ENCODE data around the gene HLA-E. TPM values are rescaled to one million over a fixed set of nuclear protein-coding genes. Genes with fewer than 3 reads are reported as not detected.
"Not testable (repeated sequence)": the region's sequence is repeated elsewhere in the genome, so short reads cannot be mapped to it uniquely, and the experiment has no call there.

HLA-E gene
- total and polyA plus RNA-seq, 5 donors from 2014 or later, result 1,662 to 2,677 (median 2,442) TPM

- Histone ChIP-seq H3K9me3 (ENCODE audit: control insufficient read depth in 2 of 2, low read length in 2 of 2) (no peaks in the 10 kb centered on the region), H3K36me3 (ENCODE audit: control insufficient read depth, insufficient read depth, low read length) (no peaks in the 10 kb centered on the region), H3K4me3 (ENCODE audit: low read depth, low read length) (no peak overlapping the region), H3K4me1 (ENCODE audit: control insufficient read depth, insufficient read depth, low read length, poor library complexity, severe bottlenecking) (peaks cover 60% of the 10 kb centered on the region), H3K27me3 (ENCODE audit: control insufficient read depth, insufficient read depth, low read length) (no peaks in the 10 kb centered on the region), H3K27ac (ENCODE audit: insufficient read depth, low read length, poor library complexity, severe bottlenecking) (no peak overlapping the region)
- Mint-ChIP-seq H3K27me3 (peaks cover 6% of the 10 kb centered on the region), H3K27ac (no peak overlapping the region), H3K36me3 (no peaks in the 10 kb centered on the region), H3K9me3 (peaks cover 0 to 5% (median 3%) of the 10 kb centered on the region in 7 donors), H3K4me1 (peaks cover 25 to 84% (median 52%) of the 10 kb centered on the region in 4 donors), H3K4me3 (peak overlapping the region in 1 of 4 donors; percentile 61)
- DNase-seq (no peak), ATAC-seq (ENCODE audit: low read depth in 2 of 2) (no peak)
These were observed 24.1 kb downstream of the HLA-E start for GRCh38 chr6:30513451-30513850.

DNA sequence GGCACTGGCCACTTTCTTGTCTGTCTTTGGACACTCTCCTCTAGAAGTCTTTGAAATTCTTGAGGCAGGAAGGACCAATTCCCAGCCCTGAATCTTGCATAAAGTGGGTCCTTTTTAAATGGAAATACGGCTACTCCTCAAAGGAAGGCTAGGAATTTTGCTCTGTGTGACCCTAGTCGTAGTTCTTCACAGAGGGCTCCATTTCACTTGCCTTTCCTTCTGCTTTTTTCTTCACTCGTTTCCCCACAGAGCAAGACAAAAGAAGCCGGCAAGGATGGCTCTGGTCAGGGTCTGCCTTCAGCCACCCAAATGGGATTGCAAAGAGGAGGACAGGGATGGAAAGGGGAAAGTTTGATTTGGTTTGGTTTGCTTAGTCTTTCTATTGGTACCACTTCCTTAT is 25.8 kb downstream of the HLA-E start:
- Mint-ChIP-seq H3K4me3 (peak overlapping the region; percentile 53 to 92 (median 82)), H3K36me3 (no peaks in the 10 kb centered on the region), H3K27me3 (no peaks in the 10 kb centered on the region), H3K4me1 (peaks cover 16 to 84% (median 47%) of the 10 kb centered on the region in 4 donors), H3K27ac (peak overlapping the region; percentile 52 to 99 (median 98)), H3K9me3 (peaks cover 0 to 6% (median 0%) of the 10 kb centered on the region in 7 donors)
- DNase-seq (no peak), ATAC-seq (ENCODE audit: low read depth in 2 of 2) (no peak)
- H3K4me1 ChIP-seq (ENCODE audit: control insufficient read depth, insufficient read depth, low read length, poor library complexity, severe bottlenecking), result peaks cover 44% of the 10 kb centered on the region
- H3K36me3 ChIP-seq (ENCODE audit: control insufficient read depth, insufficient read depth, low read length), result no peaks in the 10 kb centered on the region
- peak overlapping the region; percentile 17 for H3K4me3 ChIP-seq (ENCODE audit: low read depth, low read length)
- H3K9me3 ChIP-seq (ENCODE audit: control insufficient read depth in 2 of 2, low read length in 2 of 2), result no peaks in the 10 kb centered on the region
- H3K27me3 ChIP-seq (ENCODE audit: control insufficient read depth, insufficient read depth, low read length), result no peaks in the 10 kb centered on the region
- H3K27ac ChIP-seq (ENCODE audit: insufficient read depth, low read length, poor library complexity, severe bottlenecking), result peak overlapping the region; percentile 97

DNA sequence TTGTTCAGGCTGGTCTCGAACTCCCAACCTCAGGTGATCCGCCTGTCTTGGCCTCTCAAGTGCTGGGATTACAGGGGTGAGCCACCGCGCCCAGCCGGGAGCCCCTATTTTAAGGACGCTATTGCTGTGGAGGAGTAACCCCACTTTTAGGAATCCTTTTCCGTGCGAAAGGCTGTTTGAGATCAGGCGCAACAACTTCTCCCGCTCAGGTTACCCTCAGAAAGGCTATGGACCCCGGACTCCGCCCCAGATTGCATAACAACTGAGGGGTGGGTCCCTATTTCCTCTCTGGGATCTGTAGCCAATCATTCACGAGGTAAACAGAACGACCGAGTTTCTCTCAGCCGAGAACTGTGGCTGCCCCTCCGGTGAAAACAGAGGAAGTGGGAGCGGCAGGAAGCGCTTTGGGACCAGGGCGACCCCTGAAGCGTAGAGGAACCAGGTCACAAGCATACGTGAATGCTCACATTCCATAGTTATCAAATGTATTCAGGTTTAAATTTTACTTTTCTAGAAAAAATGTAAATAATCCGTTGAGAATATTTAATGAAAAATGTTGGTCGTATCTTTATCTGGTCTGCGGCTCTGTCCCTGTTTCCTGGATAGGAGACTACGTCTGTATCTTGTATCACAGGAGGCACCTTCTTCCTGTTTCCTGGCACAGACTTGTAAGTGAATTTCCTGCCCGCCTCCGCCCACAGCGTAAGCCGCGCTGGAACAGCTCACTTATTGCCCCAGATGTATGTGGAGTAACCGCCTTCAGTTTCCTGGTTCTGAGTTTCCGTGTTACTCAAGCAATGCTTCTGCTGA is 26.8 kb downstream of the HLA-E start:
- Histone ChIP-seq H3K36me3 (ENCODE audit: control insufficient read depth, insufficient read depth, low read length) (no peaks in the 10 kb centered on the region), H3K4me3 (ENCODE audit: low read depth, low read length) (peak overlapping the region; percentile 80), H3K4me1 (ENCODE audit: control insufficient read depth, insufficient read depth, low read length, poor library complexity, severe bottlenecking) (peaks cover 34% of the 10 kb centered on the region), H3K27ac (ENCODE audit: insufficient read depth, low read length, poor library complexity, severe bottlenecking) (peak overlapping the region; percentile 97), H3K27me3 (ENCODE audit: control insufficient read depth, insufficient read depth, low read length) (no peaks in the 10 kb centered on the region), H3K9me3 (ENCODE audit: control insufficient read depth in 2 of 2, low read length in 2 of 2) (no peaks in the 10 kb centered on the region)
- Mint-ChIP-seq H3K4me1 (peaks cover 10 to 82% (median 40%) of the 10 kb centered on the region in 4 donors), H3K27ac (peak overlapping the region; percentile 98 to 99 (median 99)), H3K9me3 (peaks cover 0 to 6% (median 2%) of the 10 kb centered on the region in 7 donors), H3K27me3 (no peaks in the 10 kb centered on the region), H3K4me3 (peak overlapping the region; percentile 53 to 92 (median 82)), H3K36me3 (no peaks in the 10 kb centered on the region)
- ATAC-seq (ENCODE audit: low read depth in 2 of 2) (peak; percentile 88 to 93), DNase-seq (peak; percentile 84 to 98 (median 89))

GRCh38 chr6:30516754-30517076 is 27.4 kb downstream of the HLA-E start:
- not testable (repeated sequence) for H3K9me3 Mint-ChIP-seq; H3K36me3 Mint-ChIP-seq; DNase-seq; ATAC-seq (ENCODE audit: low read depth in 2 of 2); H3K27me3 Mint-ChIP-seq; H3K9me3 ChIP-seq (ENCODE audit: control insufficient read depth in 2 of 2, low read length in 2 of 2); H3K27me3 ChIP-seq (ENCODE audit: control insufficient read depth, insufficient read depth, low read length); H3K36me3 ChIP-seq (ENCODE audit: control insufficient read depth, insufficient read depth, low read length)
- peak overlapping the region; percentile 53 to 92 (median 82) for H3K4me3 Mint-ChIP-seq
- peak overlapping the region; percentile 98 to 99 (median 99) for H3K27ac Mint-ChIP-seq
- Histone ChIP-seq H3K4me1 (ENCODE audit: control insufficient read depth, insufficient read depth, low read length, poor library complexity, severe bottlenecking) (peaks cover 28% of the 10 kb centered on the region), H3K4me3 (ENCODE audit: low read depth, low read length) (peak overlapping the region; percentile 80), H3K27ac (ENCODE audit: insufficient read depth, low read length, poor library complexity, severe bottlenecking) (peak overlapping the region; percentile 97)
- H3K4me1 Mint-ChIP-seq, result peaks cover 5 to 82% (median 38%) of the 10 kb centered on the region in 4 donors

GRCh38 chr6:30517767-30518504 is 28.6 kb downstream of the HLA-E start:
- Mint-ChIP-seq H3K4me3 (peak overlapping the region; percentile 26 to 62 (median 44)), H3K4me1 (peaks cover 11 to 77% (median 38%) of the 10 kb centered on the region in 4 donors), H3K27ac (peak overlapping the region in 2 of 3 donors; percentile 71 to 81)
- DNase-seq; H3K9me3 Mint-ChIP-seq; H3K36me3 Mint-ChIP-seq; ATAC-seq (ENCODE audit: low read depth in 2 of 2); H3K36me3 ChIP-seq (ENCODE audit: control insufficient read depth, insufficient read depth, low read length); H3K27ac ChIP-seq (ENCODE audit: insufficient read depth, low read length, poor library complexity, severe bottlenecking); H3K9me3 ChIP-seq (ENCODE audit: control insufficient read depth in 2 of 2, low read length in 2 of 2); H3K27me3 ChIP-seq (ENCODE audit: control insufficient read depth, insufficient read depth, low read length); H3K4me3 ChIP-seq (ENCODE audit: low read depth, low read length); H3K27me3 Mint-ChIP-seq: not testable (repeated sequence)
- H3K4me1 ChIP-seq (ENCODE audit: control insufficient read depth, insufficient read depth, low read length, poor library complexity, severe bottlenecking), result peaks cover 20% of the 10 kb centered on the region

GRCh38 chr6:30518505-30519145 is 29.3 kb downstream of the HLA-E start:
- H3K4me1 ChIP-seq (ENCODE audit: control insufficient read depth, insufficient read depth, low read length, poor library complexity, severe bottlenecking), result peaks cover 20% of the 10 kb centered on the region
- H3K27ac Mint-ChIP-seq, result peak overlapping the region; percentile 38 to 81 (median 71)
- H3K9me3 ChIP-seq (ENCODE audit: control insufficient read depth in 2 of 2, low read length in 2 of 2); ATAC-seq (ENCODE audit: low read depth in 2 of 2); H3K9me3 Mint-ChIP-seq; H3K27me3 ChIP-seq (ENCODE audit: control insufficient read depth, insufficient read depth, low read length); H3K27me3 Mint-ChIP-seq; H3K36me3 Mint-ChIP-seq; H3K4me3 ChIP-seq (ENCODE audit: low read depth, low read length); H3K36me3 ChIP-seq (ENCODE audit: control insufficient read depth, insufficient read depth, low read length); H3K27ac ChIP-seq (ENCODE audit: insufficient read depth, low read length, poor library complexity, severe bottlenecking): not testable (repeated sequence)
- DNase-seq, result peak in 2 of 3 donors; percentile 47 to 66
- H3K4me1 Mint-ChIP-seq, result peaks cover 18 to 76% (median 41%) of the 10 kb centered on the region in 4 donors
- peak overlapping the region; percentile 26 to 62 (median 44) for H3K4me3 Mint-ChIP-seq

- Histone ChIP-seq H3K9me3 (ENCODE audit: control insufficient read depth in 2 of 2, low read length in 2 of 2) (no peaks in the 10 kb centered on the region), H3K4me1 (ENCODE audit: control insufficient read depth, insufficient read depth, low read length, poor library complexity, severe bottlenecking) (peaks cover 11% of the 10 kb centered on the region), H3K27ac (ENCODE audit: insufficient read depth, low read length, poor library complexity, severe bottlenecking) (no peak overlapping the region), H3K36me3 (ENCODE audit: control insufficient read depth, insufficient read depth, low read length) (no peaks in the 10 kb centered on the region), H3K27me3 (ENCODE audit: control insufficient read depth, insufficient read depth, low read length) (no peaks in the 10 kb centered on the region), H3K4me3 (ENCODE audit: low read depth, low read length) (no peak overlapping the region)
- H3K4me1 Mint-ChIP-seq, result peaks cover 21 to 74% (median 41%) of the 10 kb centered on the region in 4 donors
- DNase-seq (no peak), ATAC-seq (ENCODE audit: low read depth in 2 of 2) (no peak)
- H3K36me3 Mint-ChIP-seq, result no peaks in the 10 kb centered on the region
- H3K4me3 Mint-ChIP-seq, result peak overlapping the region in 1 of 4 donors; percentile 24
- H3K27ac Mint-ChIP-seq, result peak overlapping the region in 2 of 3 donors; percentile 32 to 75
- H3K9me3 Mint-ChIP-seq, result peaks cover 0 to 11% (median 3%) of the 10 kb centered on the region in 7 donors
- no peaks in the 10 kb centered on the region for H3K27me3 Mint-ChIP-seq
These were observed 31.2 kb downstream of the HLA-E start for GRCh38 chr6:30520522-30520921.

Measured in CD4-positive, CD25-positive, alpha-beta regulatory T cell (primary cell).